Measurements from ENCODE around the gene RFLNA. TPM values are rescaled to one million over a fixed set of nuclear protein-coding genes. Genes with fewer than 3 reads are reported as not detected.

The RFLNA gene
- total and polyA plus RNA-seq, 2 donors (not counting 1 experiment from before 2014, with no cell fraction given) = not detected

- intact Hi-C loops (cut with micrococcal nuclease) = no loop called here
- DNase-seq (no peak), ATAC-seq (ENCODE audit: low read depth) (no peak)
- WGBS (ENCODE audit: insufficient coverage) = 98% methylated on average over 7 of the region's 12 CpGs
- ChIA-PET CTCF (no interaction called here), POLR2A (no interaction called here)
- H3K4me1 Mint-ChIP-seq = no peaks in the 10 kb centered on the region
- no peak overlapping the region for H3K4me2 ChIP-seq (replicated peaks; ENCODE audit: low read depth, low read length, poor library complexity, severe bottlenecking)
- no peak overlapping the region for H3K27ac Mint-ChIP-seq
- H3K4me3 Mint-ChIP-seq = no peak overlapping the region
- H3K79me2 ChIP-seq (ENCODE audit: control insufficient read depth, insufficient read depth, low read length) = no peaks in the 10 kb centered on the region
- no peaks in the 10 kb centered on the region for H3K4me1 ChIP-seq (ENCODE audit: control insufficient read depth in 2 of 2, insufficient read depth in 2 of 2, low read length in 2 of 2)
- H2AFZ ChIP-seq (ENCODE audit: insufficient read depth, low read depth, low read length, poor library complexity, severe bottlenecking) = no peak overlapping the region
- no peak overlapping the region for H3K9ac ChIP-seq (ENCODE audit: low read length)
- no peaks in the 10 kb centered on the region for H3K27me3 Mint-ChIP-seq
- no peaks in the 10 kb centered on the region for H4K20me1 ChIP-seq (ENCODE audit: control insufficient read depth, insufficient read depth, low read length, poor library complexity, severe bottlenecking)
- H3K9me3 ChIP-seq (ENCODE audit: control extremely low read depth in 1 of 3, control insufficient read depth in 2 of 3, insufficient read depth in 1 of 3, low read length in 2 of 3) = no peaks in the 10 kb centered on the region
- H3K27ac ChIP-seq (ENCODE audit: low read length in 2 of 2) = no peak overlapping the region
- H3K4me3 ChIP-seq (ENCODE audit: control extremely low read depth in 1 of 5, extremely low read depth in 1 of 5, insufficient read depth in 1 of 5, low read depth in 2 of 5, low read length in 4 of 5) = no peak overlapping the region
- no peaks in the 10 kb centered on the region for H3K9me3 Mint-ChIP-seq (ENCODE audit: insufficient read depth)
- peaks cover 1 to 52% of the 10 kb centered on the region in 2 experiments for H3K36me3 ChIP-seq (replicated peaks in 1 of 2; ENCODE audit: control extremely low read depth in 1 of 2, control insufficient read depth in 1 of 2, extremely low read depth in 1 of 2, insufficient read depth in 2 of 2, low read length in 1 of 2)
- no peaks in the 10 kb centered on the region for H3K27me3 ChIP-seq (replicated peaks in 1 of 4; ENCODE audit: control extremely low read depth in 1 of 4, control insufficient read depth in 3 of 4, insufficient read depth in 4 of 4, low read length in 3 of 4)
- TF ChIP-seq EZH2 (IDR thresholded peaks at IDR 0.05; ENCODE audit: borderline replicate concordance, insufficient read depth, low read depth, low read length, poor library complexity, severe bottlenecking) (no peak), CTCF (IDR thresholded peaks at IDR 0.05) (no peak)
Measured at GRCh38 chr12:124336184-124336437, 41.2 kb downstream of the RFLNA start.

DNA sequence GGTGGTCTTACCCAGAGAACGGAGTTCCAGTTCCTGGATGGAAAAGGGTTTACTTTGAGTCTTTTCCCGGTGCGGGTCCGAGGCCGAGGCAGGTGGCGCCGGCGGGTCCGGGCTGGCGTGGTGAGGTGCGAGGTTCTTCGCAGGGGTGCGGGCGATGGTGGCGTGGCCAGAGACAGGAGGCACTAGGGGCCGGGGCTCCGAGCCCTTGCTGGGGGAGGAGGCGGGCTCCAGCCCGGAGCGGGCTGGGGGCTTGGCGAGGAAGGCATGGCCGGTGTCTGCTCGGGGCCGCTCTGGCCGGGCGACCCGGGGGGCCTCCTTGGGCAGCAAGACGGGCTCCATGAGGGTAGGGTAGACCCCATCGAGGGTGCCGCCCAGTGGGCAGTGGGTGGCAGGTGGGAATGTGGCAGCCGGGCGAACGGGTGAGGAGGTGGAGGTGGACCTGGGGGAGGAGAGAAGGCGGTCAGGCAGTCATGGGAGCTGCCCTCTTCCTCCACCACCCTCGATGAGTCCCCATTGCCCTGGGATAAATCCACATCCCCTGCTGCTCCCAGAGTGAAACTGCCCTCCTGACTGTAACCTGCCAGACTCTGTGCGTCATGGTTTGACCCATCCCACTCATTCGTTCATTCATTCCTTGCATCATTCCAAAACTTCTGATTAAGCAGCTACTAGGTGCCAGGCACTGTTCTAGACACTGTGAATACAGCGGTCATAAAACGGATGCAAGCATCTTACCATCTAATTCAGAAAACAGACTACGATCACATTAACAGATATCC lies 42.0 kb downstream of the RFLNA start:
- intact Hi-C loops (cut with micrococcal nuclease) = no loop called here
- 98% methylated on average over 37 of the region's 40 CpGs for WGBS (ENCODE audit: insufficient coverage)
- no peaks in the 10 kb centered on the region for H3K9me3 ChIP-seq (ENCODE audit: control extremely low read depth in 1 of 3, control insufficient read depth in 2 of 3, insufficient read depth in 1 of 3, low read length in 2 of 3)
- Mint-ChIP-seq H3K9me3 (ENCODE audit: insufficient read depth) (no peaks in the 10 kb centered on the region), H3K27me3 (no peaks in the 10 kb centered on the region), H3K4me3 (no peak overlapping the region), H3K4me1 (no peaks in the 10 kb centered on the region), H3K27ac (peak overlapping the region; percentile 21)
- peaks cover 1 to 53% of the 10 kb centered on the region in 2 experiments for H3K36me3 ChIP-seq (replicated peaks in 1 of 2; ENCODE audit: control extremely low read depth in 1 of 2, control insufficient read depth in 1 of 2, extremely low read depth in 1 of 2, insufficient read depth in 2 of 2, low read length in 1 of 2)
- TF ChIP-seq EZH2 (IDR thresholded peaks at IDR 0.05; ENCODE audit: borderline replicate concordance, insufficient read depth, low read depth, low read length, poor library complexity, severe bottlenecking) = no peak
- TF ChIP-seq CTCF (IDR thresholded peaks at IDR 0.05) = no peak
- ATAC-seq (ENCODE audit: low read depth) = no peak
- H3K27me3 ChIP-seq (replicated peaks in 1 of 4; ENCODE audit: control extremely low read depth in 1 of 4, control insufficient read depth in 3 of 4, insufficient read depth in 4 of 4, low read length in 3 of 4) = no peaks in the 10 kb centered on the region
- POLR2A ChIA-PET = no interaction called here
- no peaks in the 10 kb centered on the region for H4K20me1 ChIP-seq (ENCODE audit: control insufficient read depth, insufficient read depth, low read length, poor library complexity, severe bottlenecking)
- H3K4me1 ChIP-seq (ENCODE audit: control insufficient read depth in 2 of 2, insufficient read depth in 2 of 2, low read length in 2 of 2) = no peaks in the 10 kb centered on the region
- H3K4me3 ChIP-seq (ENCODE audit: control extremely low read depth in 1 of 5, extremely low read depth in 1 of 5, insufficient read depth in 1 of 5, low read depth in 2 of 5, low read length in 4 of 5) = no peak overlapping the region
- H3K9ac ChIP-seq (ENCODE audit: low read length) = no peak overlapping the region
- no peak overlapping the region for H2AFZ ChIP-seq (ENCODE audit: insufficient read depth, low read depth, low read length, poor library complexity, severe bottlenecking)
- H3K79me2 ChIP-seq (ENCODE audit: control insufficient read depth, insufficient read depth, low read length) = no peaks in the 10 kb centered on the region
- CTCF ChIA-PET = interaction anchor here (1.7 kb wide), 1 partner anchor 10 kb away, joined by 4 read pairs; no protein-coding TSS in a partner anchor
- no peak overlapping the region for H3K27ac ChIP-seq (ENCODE audit: low read length in 2 of 2)
- DNase-seq = no peak
- H3K4me2 ChIP-seq (replicated peaks; ENCODE audit: low read depth, low read length, poor library complexity, severe bottlenecking) = no peak overlapping the region
